SK-N-MC (cell line): ENCODE data around the gene ACLY.

Experiments used
- EZH2 ChIP-seq: fragments of 200-600 bp; sonication (generic); IDR thresholded peaks from one replicate; pipeline ENCODE4 v1.6.1; 2017; ENCODE audit warnings: antibody characterized with exemption
- FOXP2 ChIP-seq: optimal IDR thresholded peaks from 2 replicates; pipeline ENCODE3; 2011; ENCODE audit warnings: mild to moderate bottlenecking, moderate library complexity; ENCODE audit not compliant: insufficient read depth; ENCODE audit errors: extremely low read length, control extremely low read depth
- POLR2AphosphoS5 ChIP-seq: IDR thresholded peaks from 2 replicates; pipeline ENCODE4 v1.6.1; 2012; ENCODE audit warnings: mild to moderate bottlenecking, low read depth, low read length, borderline replicate concordance

DNA sequence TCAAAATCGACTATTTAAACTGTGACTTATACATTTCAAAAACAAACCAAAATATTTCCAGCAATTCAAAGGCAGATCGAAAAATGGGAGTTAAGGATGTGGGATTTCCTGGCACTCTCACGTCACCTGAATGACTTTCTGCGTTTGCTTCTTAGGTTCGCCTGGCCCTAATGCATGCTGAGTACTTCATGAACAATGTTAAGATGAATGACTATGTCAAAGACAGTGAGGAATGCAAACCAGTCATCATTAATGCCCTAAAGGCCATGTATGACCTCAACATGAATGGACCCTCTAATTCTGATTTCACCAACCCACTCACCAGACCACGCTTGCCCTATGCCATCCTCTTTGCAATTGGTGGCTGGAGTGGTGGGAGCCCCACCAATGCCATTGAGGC lies 73.8 kb downstream of the ACLY start:
- no peak for TF ChIP-seq EZH2
- no peak for TF ChIP-seq POLR2AphosphoS5
- TF ChIP-seq FOXP2 = no peak
